GM21360 (cell line): ENCODE data around the gene SMIM11.
"Not testable (repeated sequence)": the region's sequence is repeated elsewhere in the genome, so short reads cannot be mapped to it uniquely, and the experiment has no call there.

Source experiments
- ATAC-seq: cut with Tn5 transposase; IDR thresholded peaks from one replicate; pipeline ENCODE4 v1.9.1; 2021; ENCODE audit warnings: mild to moderate bottlenecking, moderate library complexity; ENCODE audit not compliant: unreplicated experiment

Gene SMIM11

GRCh38 chr21:34407294-34407693 lies 32.0 kb downstream of the SMIM11 start:
- not testable (repeated sequence) for ATAC-seq

GRCh38 chr21:34417448-34418077 lies 42.3 kb downstream of the SMIM11 start:
- not testable (repeated sequence) for ATAC-seq

GRCh38 chr21:34423805-34424204 lies 48.5 kb downstream of the SMIM11 start, which contains the start of gene SMIM34:
Gene SMIM34 (minus strand): TSS chr21:34423951. CDS start chr21:34423839, 112 bp downstream.
- ATAC-seq: not testable (repeated sequence)

- not testable (repeated sequence) for ATAC-seq
Measured at GRCh38 chr21:34427339-34427738, 52.0 kb downstream of the SMIM11 start.

- not testable (repeated sequence) for ATAC-seq
Measured at GRCh38 chr21:34428441-34428840, 53.1 kb downstream of the SMIM11 start.

GRCh38 chr21:34429710-34430109 lies 54.4 kb downstream of the SMIM11 start:
- ATAC-seq: not testable (repeated sequence)
